ENCODE data around the gene ASIC4.

DNA sequence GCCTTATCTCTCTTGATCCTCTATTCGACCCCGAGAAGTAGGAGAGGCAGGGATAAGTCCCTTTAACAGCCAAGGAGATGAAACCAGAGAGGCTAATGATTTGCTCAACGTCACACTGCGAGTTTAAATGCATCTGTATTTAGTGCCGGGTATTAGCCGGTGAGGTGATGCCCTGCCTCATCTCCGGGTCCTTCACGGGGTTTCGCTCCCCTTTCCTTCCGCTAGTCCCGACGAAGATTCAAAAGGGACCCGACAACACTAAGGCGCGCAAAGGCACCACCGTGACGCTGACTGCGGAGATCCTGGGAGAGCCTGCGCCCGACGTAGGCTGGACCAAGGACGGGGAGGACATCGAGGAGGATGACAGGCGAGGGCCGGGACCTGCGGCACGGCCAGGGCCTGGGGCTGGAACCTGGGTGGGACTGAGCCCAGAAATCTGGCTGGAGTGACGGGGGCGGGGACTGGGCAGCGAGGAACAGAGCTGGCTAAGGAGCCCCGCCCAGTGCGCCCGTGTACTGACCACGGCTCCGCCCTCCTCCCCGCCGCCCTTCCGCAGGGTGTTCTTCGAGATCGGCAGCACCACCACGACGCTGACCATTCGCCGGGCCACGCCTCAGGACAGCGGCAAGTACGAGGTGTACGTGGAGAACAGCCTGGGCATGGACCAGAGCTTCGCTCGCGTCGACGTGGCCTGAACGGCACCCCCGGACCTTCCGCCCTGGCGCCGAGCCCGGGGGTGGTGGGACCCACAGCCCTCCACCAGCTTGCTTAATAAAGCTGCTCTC is 16.6 kb upstream of the ASIC4 start:
- TF ChIP-seq ZNF274 (IDR thresholded peaks at IDR 0.05; ENCODE audit: low read depth, low read length) = no peak
- TF ChIP-seq YY1 (IDR thresholded peaks at IDR 0.05; ENCODE audit: insufficient read depth, insufficient read length) = no peak
- TF ChIP-seq SUZ12 (IDR thresholded peaks at IDR 0.05; ENCODE audit: extremely low read depth, insufficient read depth, insufficient read length) = peak; percentile 38

All from NT2/D1 (cell line).